Gastroesophageal sphincter (tissue), 4 donors: ENCODE measurements around the gene MYO7A. TPM values are rescaled to one million over a fixed set of nuclear protein-coding genes. Genes with fewer than 3 reads are reported as not detected.

Source experiments
- ATAC-seq: fragments of 150-250 bp; one replicate; pipeline ENCODE4 v1.9.1; 2016; ENCODE audit warnings: mild to moderate bottlenecking, moderate library complexity
- H3K27ac ChIP-seq, 4 donors: fragments of 200-600 bp; sonication (generic) in 3 of 4; 1 replicate in 3 of 4; 2 replicates in 1 of 4; pipeline ENCODE4 v1.5.1; 2016 to 2019
- H3K27me3 ChIP-seq: fragments of 200-600 bp; sonication (generic); one replicate; pipeline ENCODE4 v1.5.1; 2019
- H3K36me3 ChIP-seq, 2 donors: fragments of 200-600 bp; sonication (generic); one replicate each; pipeline ENCODE4 v1.5.1; 2019; ENCODE audit warnings: control low read depth in 1 of 2
- H3K4me1 ChIP-seq, 3 donors: fragments of 200-600 bp; sonication (generic); 1 replicate in 2 of 3; 2 replicates in 1 of 3; pipeline ENCODE4 v1.5.1; 2016 to 2019; ENCODE audit warnings: control low read depth in 2 of 3
- H3K4me3 ChIP-seq, 2 donors: fragments of 200-600 bp; sonication (generic); one replicate each; pipeline ENCODE4 v1.5.1; 2019; ENCODE audit warnings: mild to moderate bottlenecking in 1 of 2, moderate library complexity in 1 of 2
- H3K9me3 ChIP-seq, 3 donors: fragments of 200-600 bp; sonication (generic); one replicate each; pipeline ENCODE4 v1.5.1; 2017 to 2019; ENCODE audit warnings: control low read depth in 2 of 3
- EP300 ChIP-seq: sonication (generic); formaldehyde crosslinking; IDR thresholded peaks from one replicate; pipeline ENCODE4 v1.6.1; 2017; ENCODE audit warnings: antibody characterized with exemption, mild to moderate bottlenecking
- POLR2A ChIP-seq, 2 donors: fragments of 450-650 bp; IDR thresholded peaks; one replicate each; pipeline ENCODE4 v1.6.1; 2017; ENCODE audit warnings: antibody characterized with exemption in 2 of 2, mild to moderate bottlenecking in 2 of 2, moderate library complexity in 1 of 2
- POLR2AphosphoS5 ChIP-seq: sonication (generic); formaldehyde crosslinking; IDR thresholded peaks from one replicate; pipeline ENCODE4 v1.6.1; 2017; ENCODE audit warnings: antibody characterized with exemption
- WGBS, 2 donors: methylation state at CpG; one replicate each; pipeline ENCODE4 v1.1.5; 2018; ENCODE audit warnings: low coverage in 1 of 2; 5-methylcytosine and 5-hydroxymethylcytosine counted together
- total RNA-seq, 4 donors: library from RNA; depleted of rRNA; stranded (reverse); fragments of >200 nt; gene quantifications; one replicate each; pipeline ENCODE4 v1.1.0, GENCODE V29; 2016
- TF ChIP-seq, protein P1 (sequence below), 4 experiments: fragments of 200-600 bp in 2 of 4; fragments of 450-650 bp in 2 of 4; sonication (generic) in 1 of 4; IDR thresholded peaks; one replicate each; pipeline ENCODE4 v1.5.1; 2017 to 2019; ENCODE audit warnings: antibody characterized with exemption in 4 of 4, mild to moderate bottlenecking in 2 of 4, moderate library complexity in 2 of 4

MYO7A gene
- total RNA-seq, 4 donors from 2014 or later, result 4.0 to 11.8 (median 8.7) TPM

DNA sequence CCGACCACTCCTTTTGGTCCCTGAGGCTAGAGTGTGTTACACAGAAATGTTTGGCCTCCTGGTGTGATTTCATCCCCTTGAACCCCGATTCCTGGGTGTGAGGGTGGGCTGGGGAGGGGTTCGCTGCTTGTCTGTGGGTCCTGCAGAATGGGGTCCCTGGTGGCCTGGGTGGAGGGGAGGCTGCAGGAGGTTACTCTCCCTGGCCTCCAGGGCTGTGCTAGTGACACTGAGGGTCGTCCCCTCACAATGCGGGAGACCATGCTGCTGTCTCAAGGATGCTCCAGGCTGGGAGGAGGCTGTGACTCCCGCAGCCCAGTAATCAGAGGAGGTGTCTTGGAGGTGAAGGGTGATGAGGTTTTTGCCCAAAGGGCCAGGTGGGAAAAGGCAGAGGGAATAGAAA, 42.4 kb upstream of the MYO7A start:
- Histone ChIP-seq H3K4me1 (peaks cover 0 to 51% (median 18%) of the 10 kb centered on the region in 3 donors), H3K4me3 (no peak overlapping the region), H3K9me3 (no peaks in the 10 kb centered on the region), H3K36me3 (peaks cover 0 to 17% of the 10 kb centered on the region in 2 donors), H3K27me3 (no peaks in the 10 kb centered on the region), H3K27ac (peak overlapping the region in 1 of 4 donors; percentile 40)
- 92 to 100% methylated on average over 1 to 2 of the region's 6 CpGs for WGBS, 2 donors
- TF ChIP-seq EP300 (no peak), POLR2A (IDR thresholded peaks at IDR 0.05) (no peak), POLR2AphosphoS5 (no peak)
- TF ChIP-seq, protein P1, sequence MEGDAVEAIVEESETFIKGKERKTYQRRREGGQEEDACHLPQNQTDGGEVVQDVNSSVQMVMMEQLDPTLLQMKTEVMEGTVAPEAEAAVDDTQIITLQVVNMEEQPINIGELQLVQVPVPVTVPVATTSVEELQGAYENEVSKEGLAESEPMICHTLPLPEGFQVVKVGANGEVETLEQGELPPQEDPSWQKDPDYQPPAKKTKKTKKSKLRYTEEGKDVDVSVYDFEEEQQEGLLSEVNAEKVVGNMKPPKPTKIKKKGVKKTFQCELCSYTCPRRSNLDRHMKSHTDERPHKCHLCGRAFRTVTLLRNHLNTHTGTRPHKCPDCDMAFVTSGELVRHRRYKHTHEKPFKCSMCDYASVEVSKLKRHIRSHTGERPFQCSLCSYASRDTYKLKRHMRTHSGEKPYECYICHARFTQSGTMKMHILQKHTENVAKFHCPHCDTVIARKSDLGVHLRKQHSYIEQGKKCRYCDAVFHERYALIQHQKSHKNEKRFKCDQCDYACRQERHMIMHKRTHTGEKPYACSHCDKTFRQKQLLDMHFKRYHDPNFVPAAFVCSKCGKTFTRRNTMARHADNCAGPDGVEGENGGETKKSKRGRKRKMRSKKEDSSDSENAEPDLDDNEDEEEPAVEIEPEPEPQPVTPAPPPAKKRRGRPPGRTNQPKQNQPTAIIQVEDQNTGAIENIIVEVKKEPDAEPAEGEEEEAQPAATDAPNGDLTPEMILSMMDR (IDR thresholded peaks at IDR 0.05), result no peak
- ATAC-seq, result no peak

DNA sequence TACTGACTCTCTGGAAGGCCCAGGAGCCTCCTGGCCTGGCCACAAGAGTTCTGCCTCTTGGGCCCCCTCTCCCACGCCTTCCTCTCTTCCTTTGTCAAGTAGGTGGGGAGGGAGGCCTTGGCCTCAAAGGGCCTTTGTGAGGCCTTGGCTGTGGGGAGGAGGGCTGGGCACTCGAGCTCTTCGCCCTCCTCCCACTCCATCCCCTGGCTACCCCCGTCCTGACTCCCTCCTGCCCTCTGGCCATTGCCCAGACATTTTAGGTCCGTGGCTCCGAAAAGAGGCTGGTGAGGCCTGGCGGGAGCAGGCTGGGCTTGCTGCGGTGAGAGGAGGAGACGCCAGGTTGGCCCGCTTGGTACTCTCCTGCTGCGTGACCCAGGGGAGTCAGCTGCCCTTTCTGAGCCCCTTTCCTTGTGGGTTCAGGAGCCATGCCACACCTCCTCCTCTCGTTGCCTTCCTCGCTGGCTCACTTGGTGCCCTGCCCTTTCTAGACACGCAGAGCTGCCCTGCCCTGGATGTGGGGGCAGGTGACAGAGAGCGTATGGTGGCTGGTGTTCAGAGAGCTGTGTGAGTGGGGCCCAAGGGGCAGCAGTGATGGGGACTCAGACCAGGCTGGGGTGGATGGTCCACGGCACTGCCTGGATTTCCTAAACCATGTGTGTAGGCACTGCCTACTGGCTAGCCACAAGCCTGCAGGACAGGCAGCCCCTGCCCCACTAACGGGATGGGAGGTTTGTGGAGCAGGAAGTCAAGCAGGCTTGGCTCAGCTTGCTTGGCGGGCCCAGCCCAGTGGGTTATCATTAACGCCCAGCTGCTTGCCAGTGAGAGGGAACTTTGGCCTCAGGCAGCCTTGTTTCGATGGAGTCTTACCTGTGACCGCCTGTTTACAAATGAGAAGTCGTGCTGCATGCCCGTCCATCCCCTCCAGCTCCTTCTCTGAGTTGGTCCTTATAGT, 41.2 kb upstream of the MYO7A start:
- Histone ChIP-seq H3K4me1 (peaks cover 0 to 52% (median 18%) of the 10 kb centered on the region in 3 donors), H3K27ac (peak overlapping the region in 2 of 4 donors; percentile 11 to 40), H3K27me3 (no peaks in the 10 kb centered on the region), H3K9me3 (no peaks in the 10 kb centered on the region), H3K36me3 (peaks cover 0 to 17% of the 10 kb centered on the region in 2 donors), H3K4me3 (no peak overlapping the region)
- TF ChIP-seq, protein P1 (IDR thresholded peaks at IDR 0.05), result no peak
- TF ChIP-seq EP300, result no peak
- TF ChIP-seq POLR2AphosphoS5, result no peak
- TF ChIP-seq POLR2A (IDR thresholded peaks at IDR 0.05), result no peak
- no peak for ATAC-seq
- 81% methylated on average over 4 of the region's 23 CpGs; no CpG with 5 or more reads in 1 of the 2 donors for WGBS, 2 donors

DNA sequence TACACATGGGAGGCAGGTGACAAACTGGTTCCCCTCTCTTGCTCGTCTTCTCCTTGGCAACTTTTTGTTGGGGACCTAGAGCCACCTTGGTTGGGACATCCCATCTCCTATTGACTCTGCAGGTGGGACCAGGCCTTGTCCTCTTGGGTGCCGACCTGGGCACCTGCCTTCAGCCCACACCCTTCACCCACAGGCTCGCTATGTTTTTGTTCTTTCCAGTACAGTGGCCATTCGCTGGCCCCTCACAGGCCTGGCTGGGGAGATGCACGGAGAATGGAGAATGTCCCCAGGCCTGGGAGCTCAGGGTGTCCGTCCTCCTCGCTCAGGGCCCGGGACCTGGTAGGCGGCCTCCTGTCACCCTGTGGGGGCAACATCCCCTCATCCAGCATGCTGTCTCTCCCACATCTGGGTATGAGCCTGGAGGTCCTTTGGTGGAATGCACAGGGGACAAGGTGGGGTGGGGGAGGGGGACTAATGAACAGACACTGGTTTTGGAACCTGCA, 40.3 kb upstream of the MYO7A start:
- no peak for ATAC-seq
- Histone ChIP-seq H3K9me3 (no peaks in the 10 kb centered on the region), H3K27ac (peak overlapping the region in 1 of 4 donors; percentile 1), H3K4me3 (no peak overlapping the region), H3K4me1 (peaks cover 0 to 53% (median 9%) of the 10 kb centered on the region in 3 donors), H3K36me3 (peaks cover 0 to 17% of the 10 kb centered on the region in 2 donors), H3K27me3 (no peaks in the 10 kb centered on the region)
- 80% methylated on average over 1 to 2 of the region's 9 CpGs for WGBS, 2 donors
- no peak for TF ChIP-seq POLR2A (IDR thresholded peaks at IDR 0.05)
- TF ChIP-seq, protein P1 (IDR thresholded peaks at IDR 0.05), result no peak
- TF ChIP-seq EP300, result no peak

- WGBS, 2 donors, result no CpG with 5 or more reads among the region's 11 CpGs
- H3K36me3 ChIP-seq, result peaks cover 0 to 17% of the 10 kb centered on the region in 2 donors
- H3K27ac ChIP-seq, result peak overlapping the region in 1 of 4 donors; percentile 1
- ATAC-seq, result no peak
- no peaks in the 10 kb centered on the region for H3K27me3 ChIP-seq
- H3K9me3 ChIP-seq, result no peaks in the 10 kb centered on the region
- H3K4me1 ChIP-seq, result peaks cover 0 to 53% (median 3%) of the 10 kb centered on the region in 3 donors
- TF ChIP-seq POLR2A (IDR thresholded peaks at IDR 0.05), result no peak
- TF ChIP-seq, protein P1 (IDR thresholded peaks at IDR 0.05), result no peak
- no peak for TF ChIP-seq EP300
- TF ChIP-seq POLR2AphosphoS5, result no peak
- H3K4me3 ChIP-seq, result no peak overlapping the region
These were observed 39.6 kb upstream of the MYO7A start for GRCh38 chr11:77088236-77089003.
